CD4-positive, alpha-beta T cell treated with Interleukin-15 for 1 hour (primary cell): ENCODE measurements around the gene LMNTD2.
A peak's percentile ranks its signal among the peaks of the same experiment; 100 is the strongest.
"Not testable (repeated sequence)": the region's sequence is repeated elsewhere in the genome, so short reads cannot be mapped to it uniquely, and the experiment has no call there.

Experiments used
- DNase-seq: peaks from one replicate; pipeline ENCODE4 v3.0.0-alpha.2; 2020

Gene LMNTD2

GRCh38 chr11:586376-587316 is 26.1 kb upstream of the LMNTD2 start:
- no peak for DNase-seq

- DNase-seq: no peak
Measured at GRCh38 chr11:584287-584686, 23.7 kb upstream of the LMNTD2 start.

- no peak for DNase-seq
Measured at GRCh38 chr11:581752-582151, 21.2 kb upstream of the LMNTD2 start.

- DNase-seq: no peak
Measured at GRCh38 chr11:581342-581741, 20.8 kb upstream of the LMNTD2 start.

- DNase-seq: no peak
Measured at GRCh38 chr11:579830-580601, 19.5 kb upstream of the LMNTD2 start.

GRCh38 chr11:578276-579035 is 17.9 kb upstream of the LMNTD2 start:
- no peak for DNase-seq

GRCh38 chr11:577611-577894 is 17.0 kb upstream of the LMNTD2 start:
- no peak for DNase-seq

- no peak for DNase-seq
Measured at GRCh38 chr11:576811-577610, 16.5 kb upstream of the LMNTD2 start.

- peak; percentile 95 for DNase-seq
Measured at GRCh38 chr11:575996-576768, 15.6 kb upstream of the LMNTD2 start, which contains the start of gene PHRF1. Gene PHRF1 (plus strand): TSS chr11:576470. CDS start chr11:581513, 5,043 bp downstream.

- DNase-seq: no peak
Measured at GRCh38 chr11:575313-575995, 14.9 kb upstream of the LMNTD2 start.

- no peak for DNase-seq
Measured at GRCh38 chr11:574632-575312, 14.2 kb upstream of the LMNTD2 start.

- DNase-seq: not testable (repeated sequence)
Measured at GRCh38 chr11:574031-574570, 13.6 kb upstream of the LMNTD2 start.

GRCh38 chr11:573146-573759 is 12.7 kb upstream of the LMNTD2 start:
- no peak for DNase-seq

GRCh38 chr11:571802-572185 is 11.3 kb upstream of the LMNTD2 start:
- no peak for DNase-seq

GRCh38 chr11:569158-569885 is 8.8 kb upstream of the LMNTD2 start:
- DNase-seq: no peak

- DNase-seq: peak; percentile 95
Measured at GRCh38 chr11:568306-569157, 8.0 kb upstream of the LMNTD2 start.

- no peak for DNase-seq
Measured at GRCh38 chr11:567629-568292, 7.2 kb upstream of the LMNTD2 start.
